OCI-LY3 (cell line): ENCODE measurements around the gene RER1.

ENCODE experiments used
- H2AFZ ChIP-seq: fragments of 200-600, 300-600 bp; shearing (Covaris generic); 2 replicates; pipeline ENCODE4 v1.6.0; 2014; ENCODE audit warnings: antibody characterized with exemption, low read depth, low read length
- H3K27ac ChIP-seq: fragments of 200-600, 300-600 bp; sonication (generic); 2 replicates; pipeline ENCODE4 v1.5.1; 2014; ENCODE audit warnings: mild to moderate bottlenecking, low read length, moderate library complexity, mixed read lengths
- H3K27me3 ChIP-seq: fragments of 200-600, 300-600 bp; sonication (generic); 2 replicates; pipeline ENCODE4 v1.6.1; 2014; ENCODE audit warnings: low read depth, low read length, mixed read lengths
- H3K36me3 ChIP-seq: fragments of 200-600, 300-600 bp; sonication (generic); replicated peaks from 2 replicates; pipeline ENCODE3; 2014; ENCODE audit warnings: low read depth, low read length, mixed read lengths
- H3K4me1 ChIP-seq: fragments of 300-600, 200-600 bp; sonication (generic); 2 replicates; pipeline ENCODE4 v1.6.1; 2014; ENCODE audit warnings: low read length, mixed read lengths
- H3K4me2 ChIP-seq: fragments of 200-600, 300-600 bp; sonication (generic); 2 replicates; pipeline ENCODE4 v1.6.1; 2014; ENCODE audit warnings: low read length, mixed read lengths
- H3K4me3 ChIP-seq: fragments of 300-600, 200-600 bp; sonication (generic); 2 replicates; pipeline ENCODE4 v1.5.1; 2014; ENCODE audit warnings: antibody characterized with exemption, mild to moderate bottlenecking, low read length, moderate library complexity
- H3K79me2 ChIP-seq: fragments of 300-600, 200-600 bp; shearing (Covaris generic); 2 replicates; pipeline ENCODE4 v1.6.1; 2014; ENCODE audit warnings: mild to moderate bottlenecking, low read length, mixed read lengths
- H3K9ac ChIP-seq: fragments of 300-600, 200-600 bp; shearing (Covaris generic); 2 replicates; pipeline ENCODE4 v1.6.0; 2014; ENCODE audit warnings: mild to moderate bottlenecking, low read length, moderate library complexity
- H3K9me3 ChIP-seq: fragments of 200-600, 300-600 bp; shearing (Covaris generic); 2 replicates; pipeline ENCODE4 v1.6.1; 2014; ENCODE audit warnings: low read length, mixed read lengths; ENCODE audit not compliant: insufficient read depth
- H4K20me1 ChIP-seq: fragments of 200-600, 300-600 bp; sonication (generic); 2 replicates; pipeline ENCODE4 v1.6.1; 2016; ENCODE audit warnings: low read length, mixed read lengths; ENCODE audit not compliant: insufficient read depth
- CTCF ChIP-seq: fragments of 200-600, 300-600 bp; sonication (generic); IDR thresholded peaks from 2 replicates; pipeline ENCODE4 v1.5.1; 2014; ENCODE audit warnings: antibody characterized with exemption, low read length, low read depth
- EZH2phosphoT487 ChIP-seq: fragments of 200-600 bp; shearing (Covaris generic); IDR thresholded peaks from 2 replicates; pipeline ENCODE4 v1.6.1; 2018; ENCODE audit warnings: antibody characterized with exemption, mixed run types, low read depth

Gene RER1

GRCh38 chr1:2444138-2444591, 52.5 kb downstream of the RER1 start:
- no peak overlapping the region for H2AFZ ChIP-seq
- H3K27ac ChIP-seq = no peak overlapping the region
- H3K4me2 ChIP-seq = no peak overlapping the region
- no peak overlapping the region for H3K9ac ChIP-seq
- no peaks in the 10 kb centered on the region for H3K36me3 ChIP-seq
- H3K4me3 ChIP-seq = no peak overlapping the region
- H3K27me3 ChIP-seq = no peaks in the 10 kb centered on the region
- no peaks in the 10 kb centered on the region for H3K9me3 ChIP-seq
- TF ChIP-seq EZH2phosphoT487 (no peak), CTCF (no peak)
- no peaks in the 10 kb centered on the region for H4K20me1 ChIP-seq
- H3K4me1 ChIP-seq = peaks cover 9% of the 10 kb centered on the region
- H3K79me2 ChIP-seq = no peaks in the 10 kb centered on the region

- Histone ChIP-seq H3K36me3 (no peaks in the 10 kb centered on the region), H4K20me1 (no peaks in the 10 kb centered on the region), H3K4me1 (no peaks in the 10 kb centered on the region), H2AFZ (no peak overlapping the region), H3K27ac (no peak overlapping the region), H3K4me3 (no peak overlapping the region), H3K27me3 (no peaks in the 10 kb centered on the region), H3K9me3 (no peaks in the 10 kb centered on the region), H3K9ac (no peak overlapping the region), H3K4me2 (no peak overlapping the region), H3K79me2 (no peaks in the 10 kb centered on the region)
- TF ChIP-seq EZH2phosphoT487 (no peak), CTCF (no peak)
Observed at GRCh38 chr1:2445162-2445822, 53.7 kb downstream of the RER1 start.

- TF ChIP-seq EZH2phosphoT487 (no peak), CTCF (no peak)
- no peaks in the 10 kb centered on the region for H3K79me2 ChIP-seq
- H3K36me3 ChIP-seq = no peaks in the 10 kb centered on the region
- H3K4me2 ChIP-seq = no peak overlapping the region
- no peak overlapping the region for H3K4me3 ChIP-seq
- no peaks in the 10 kb centered on the region for H3K4me1 ChIP-seq
- no peaks in the 10 kb centered on the region for H3K27me3 ChIP-seq
- H3K9ac ChIP-seq = no peak overlapping the region
- H3K27ac ChIP-seq = no peak overlapping the region
- H4K20me1 ChIP-seq = no peaks in the 10 kb centered on the region
- no peak overlapping the region for H2AFZ ChIP-seq
- no peaks in the 10 kb centered on the region for H3K9me3 ChIP-seq
Observed at GRCh38 chr1:2445823-2446215, 54.2 kb downstream of the RER1 start.

- H3K4me1 ChIP-seq = no peaks in the 10 kb centered on the region
- no peaks in the 10 kb centered on the region for H3K79me2 ChIP-seq
- H4K20me1 ChIP-seq = no peaks in the 10 kb centered on the region
- TF ChIP-seq CTCF = no peak
- no peak for TF ChIP-seq EZH2phosphoT487
- H3K27ac ChIP-seq = no peak overlapping the region
- H3K9ac ChIP-seq = no peak overlapping the region
- H3K4me3 ChIP-seq = no peak overlapping the region
- no peak overlapping the region for H3K4me2 ChIP-seq
- no peaks in the 10 kb centered on the region for H3K9me3 ChIP-seq
- no peaks in the 10 kb centered on the region for H3K36me3 ChIP-seq
- no peak overlapping the region for H2AFZ ChIP-seq
- H3K27me3 ChIP-seq = no peaks in the 10 kb centered on the region
Observed at GRCh38 chr1:2446394-2446793, 54.8 kb downstream of the RER1 start.
